GM23248 (cell line): ENCODE measurements around the gene PKD2L1.

Source experiments
- EZH2 ChIP-seq: fragments of 200-600 bp; sonication (generic); IDR thresholded peaks from 2 replicates; pipeline ENCODE4 v1.6.1; 2018; ENCODE audit warnings: antibody characterized with exemption, mild to moderate bottlenecking; ENCODE audit not compliant: insufficient read depth, poor library complexity, severe bottlenecking
- EZH2phosphoT487 ChIP-seq: fragments of 200-600 bp; sonication (generic); IDR thresholded peaks from 2 replicates; pipeline ENCODE4 v1.6.1; 2018; ENCODE audit warnings: antibody characterized with exemption, moderate library complexity, mild to moderate bottlenecking, low read depth; ENCODE audit not compliant: insufficient read depth

DNA sequence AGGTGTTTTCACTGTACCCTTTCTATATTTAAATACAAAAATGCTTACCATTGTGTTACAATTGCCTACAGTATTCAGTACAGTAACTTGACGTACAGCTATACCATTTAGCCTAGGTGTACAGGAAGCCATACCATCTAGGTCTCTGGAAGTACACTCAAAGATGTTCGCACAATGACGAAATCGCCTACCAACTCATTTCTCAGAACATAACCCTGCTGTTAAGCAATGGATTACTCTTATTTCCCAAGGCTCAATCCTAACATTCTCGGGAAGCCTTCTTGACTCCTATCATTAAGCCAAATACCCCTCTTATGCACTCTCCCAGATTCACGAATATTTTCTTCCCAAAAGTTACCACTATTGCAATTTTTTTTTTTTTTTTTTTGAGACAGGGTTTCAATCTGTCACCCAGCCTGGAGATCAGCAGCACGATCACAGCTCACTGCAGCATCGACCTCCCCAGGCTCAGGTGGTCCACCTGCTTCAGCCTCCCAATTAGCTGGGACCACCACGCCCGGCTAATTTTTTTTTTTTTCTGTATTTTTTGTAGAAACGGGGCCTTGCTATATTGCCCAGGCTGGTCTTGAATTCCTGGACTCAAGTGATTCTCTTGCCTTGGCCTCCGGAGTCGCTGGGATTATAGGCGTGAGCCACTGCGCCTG lies 64.1 kb downstream of the PKD2L1 start:
- TF ChIP-seq EZH2 (no peak), EZH2phosphoT487 (no peak)
